GM12892 (cell line): Measurements from ENCODE around the gene HOMER2.

ENCODE experiments used
- POLR2A ChIP-seq: IDR thresholded peaks from 2 replicates; pipeline ENCODE4 v1.6.1; 2011; ENCODE audit warnings: low read depth, low read length, control low read depth
- POLR2AphosphoS5 ChIP-seq: IDR thresholded peaks from 2 replicates; pipeline ENCODE4 v1.6.1; 2011; ENCODE audit warnings: low read depth, low read length, control low read depth

- TF ChIP-seq POLR2AphosphoS5 (no peak), POLR2A (no peak)
These were observed 81.7 kb downstream of the HOMER2 start for GRCh38 chr15:82870727-82871320.
